SJCRH30 (cell line): ENCODE measurements around the gene TOMM20. TPM values are rescaled to one million over a fixed set of nuclear protein-coding genes. Genes with fewer than 3 reads are reported as not detected.
A peak's percentile ranks its signal among the peaks of the same experiment; 100 is the strongest.
"Not testable (repeated sequence)": the region's sequence is repeated elsewhere in the genome, so short reads cannot be mapped to it uniquely, and the experiment has no call there.

Source experiments
- DNase-seq, 2 experiments: peaks; one replicate each; pipeline ENCODE4 v3.0.0-alpha.2; 2015 to 2020
- H3K27ac ChIP-seq: fragments of 250-450 bp; sonication (Bioruptor Pico); 2 replicates; pipeline ENCODE4 v1.5.1; 2020; ENCODE audit warnings: mild to moderate bottlenecking, moderate library complexity
- H3K27me3 ChIP-seq: fragments of 250-450 bp; sonication (Bioruptor Pico); 2 replicates; pipeline ENCODE4 v1.5.1; 2020; ENCODE audit warnings: mild to moderate bottlenecking, moderate library complexity
- H3K36me3 ChIP-seq: fragments of 250-450 bp; sonication (Bioruptor Pico); 2 replicates; pipeline ENCODE4 v1.5.1; 2020; ENCODE audit warnings: mild to moderate bottlenecking, moderate library complexity
- H3K4me1 ChIP-seq: fragments of 250-450 bp; sonication (Bioruptor Pico); 2 replicates; pipeline ENCODE4 v1.5.1; 2020; ENCODE audit warnings: mild to moderate bottlenecking, moderate library complexity
- H3K4me3 ChIP-seq: fragments of 250-450 bp; sonication (Bioruptor Pico); 2 replicates; pipeline ENCODE4 v1.5.1; 2020; ENCODE audit warnings: mild to moderate bottlenecking, moderate library complexity
- H3K9me3 ChIP-seq: fragments of 250-450 bp; sonication (Bioruptor Pico); replicated peaks from 2 replicates; pipeline ENCODE4 v1.5.1; 2020; ENCODE audit warnings: mild to moderate bottlenecking, moderate library complexity
- total RNA-seq: library from RNA; depleted of rRNA; stranded (reverse); fragments of >200 nt; shearing (Covaris generic); gene quantifications from 2 replicates; pipeline ENCODE4 v1.2.3, GENCODE V29; 2014

TOMM20 gene
- total RNA-seq, 1 experiment from 2014 or later, result 157 TPM

GRCh38 chr1:235101558-235102258 is 26.9 kb downstream of the TOMM20 start:
- Histone ChIP-seq H3K9me3 (no peaks in the 10 kb centered on the region), H3K4me1 (peaks cover 20% of the 10 kb centered on the region), H3K27ac (no peak overlapping the region), H3K27me3 (no peaks in the 10 kb centered on the region), H3K4me3 (no peak overlapping the region), H3K36me3 (peaks cover under 1% of the 10 kb centered on the region; the same call in 1 of the 2 replicates)
- DNase-seq, result no peak

GRCh38 chr1:235100194-235100772 is 28.4 kb downstream of the TOMM20 start:
- DNase-seq, result peak; percentile 77 to 84
- Histone ChIP-seq H3K27ac (no peak overlapping the region), H3K4me1 (peaks cover 20% of the 10 kb centered on the region)

GRCh38 chr1:235098991-235099390 is 29.6 kb downstream of the TOMM20 start:
- H3K4me3 ChIP-seq, result no peak overlapping the region
- H3K9me3 ChIP-seq, result no peaks in the 10 kb centered on the region
- H3K27ac ChIP-seq, result no peak overlapping the region
- H3K36me3 ChIP-seq, result no peaks in the 10 kb centered on the region
- H3K4me1 ChIP-seq, result peaks cover 20% of the 10 kb centered on the region
- no peak for DNase-seq
- no peaks in the 10 kb centered on the region for H3K27me3 ChIP-seq

More at GRCh38 chr1:235100194-235100772, 28.4 kb downstream of the TOMM20 start:
- H3K27me3 ChIP-seq, result no peaks in the 10 kb centered on the region
- H3K36me3 ChIP-seq, result no peaks in the 10 kb centered on the region
- H3K9me3 ChIP-seq, result no peaks in the 10 kb centered on the region
- H3K4me3 ChIP-seq, result no peak overlapping the region

- H3K4me1 ChIP-seq, result peaks cover 20% of the 10 kb centered on the region
- no peaks in the 10 kb centered on the region for H3K9me3 ChIP-seq
- H3K27me3 ChIP-seq, result no peaks in the 10 kb centered on the region
- DNase-seq, result no peak
- no peak overlapping the region for H3K4me3 ChIP-seq
- no peak overlapping the region for H3K27ac ChIP-seq
- no peaks in the 10 kb centered on the region for H3K36me3 ChIP-seq
These were observed 30.1 kb downstream of the TOMM20 start for GRCh38 chr1:235098547-235098946.

GRCh38 chr1:235097501-235097900 is 31.1 kb downstream of the TOMM20 start:
- peaks cover 15% of the 10 kb centered on the region for H3K4me1 ChIP-seq
- not testable (repeated sequence) for DNase-seq, H3K27me3 ChIP-seq, H3K36me3 ChIP-seq, H3K4me3 ChIP-seq, H3K27ac ChIP-seq, H3K9me3 ChIP-seq

- peaks cover 17% of the 10 kb centered on the region for H3K4me1 ChIP-seq
- H3K4me3 ChIP-seq, result no peak overlapping the region
- no peaks in the 10 kb centered on the region for H3K9me3 ChIP-seq
- H3K36me3 ChIP-seq, result no peaks in the 10 kb centered on the region
- no peak overlapping the region for H3K27ac ChIP-seq
- no peak for DNase-seq
- H3K27me3 ChIP-seq, result no peaks in the 10 kb centered on the region
These were observed 32.6 kb downstream of the TOMM20 start for GRCh38 chr1:235095938-235096562.

GRCh38 chr1:235093696-235094592 is 34.7 kb downstream of the TOMM20 start:
- H3K9me3 ChIP-seq, result no peaks in the 10 kb centered on the region
- peak; percentile 73 to 89 for DNase-seq
- H3K27me3 ChIP-seq, result no peaks in the 10 kb centered on the region
- H3K4me1 ChIP-seq, result peaks cover 14% of the 10 kb centered on the region
- no peaks in the 10 kb centered on the region for H3K36me3 ChIP-seq
- H3K27ac ChIP-seq, result no peak overlapping the region
- peak overlapping the region; percentile 51 for H3K4me3 ChIP-seq

- Histone ChIP-seq H3K4me3 (peak overlapping the region; percentile 51), H3K27me3 (no peaks in the 10 kb centered on the region), H3K4me1 (peaks cover 14% of the 10 kb centered on the region), H3K36me3 (no peaks in the 10 kb centered on the region), H3K9me3 (no peaks in the 10 kb centered on the region), H3K27ac (peak overlapping the region; percentile 13; the same call in 1 of the 2 replicates)
- peak; percentile 87 to 93 for DNase-seq
These were observed 35.5 kb downstream of the TOMM20 start for GRCh38 chr1:235093013-235093695.

GRCh38 chr1:235092415-235092814 is 36.2 kb downstream of the TOMM20 start:
- not testable (repeated sequence) for H3K36me3 ChIP-seq, DNase-seq, H3K4me3 ChIP-seq, H3K9me3 ChIP-seq, H3K27ac ChIP-seq, H3K27me3 ChIP-seq
- peaks cover 14% of the 10 kb centered on the region for H3K4me1 ChIP-seq

- peaks cover 14% of the 10 kb centered on the region for H3K4me1 ChIP-seq
- DNase-seq, H3K27me3 ChIP-seq, H3K36me3 ChIP-seq, H3K9me3 ChIP-seq, H3K4me3 ChIP-seq, H3K27ac ChIP-seq: not testable (repeated sequence)
These were observed 36.6 kb downstream of the TOMM20 start for GRCh38 chr1:235092045-235092406.

- not testable (repeated sequence) for H3K27me3 ChIP-seq, H3K4me3 ChIP-seq, H3K36me3 ChIP-seq, H3K9me3 ChIP-seq, DNase-seq
- peaks cover 14% of the 10 kb centered on the region for H3K4me1 ChIP-seq
- H3K27ac ChIP-seq, result peak overlapping the region; percentile 65
These were observed 37.2 kb downstream of the TOMM20 start for GRCh38 chr1:235091319-235092044.

- peak; percentile 85 for DNase-seq
- Histone ChIP-seq H3K27ac (peak overlapping the region; percentile 65), H3K27me3 (no peaks in the 10 kb centered on the region), H3K4me1 (peaks cover 14% of the 10 kb centered on the region), H3K4me3 (peak overlapping the region; percentile 30), H3K36me3 (no peaks in the 10 kb centered on the region), H3K9me3 (no peaks in the 10 kb centered on the region)
These were observed 38.1 kb downstream of the TOMM20 start for GRCh38 chr1:235090406-235091069.

- peaks cover 16% of the 10 kb centered on the region for H3K4me1 ChIP-seq
These were observed 39.7 kb downstream of the TOMM20 start for GRCh38 chr1:235088907-235089306.

More at GRCh38 chr1:235088907-235089306, 39.7 kb downstream of the TOMM20 start:
- Histone ChIP-seq H3K27me3 (no peaks in the 10 kb centered on the region), H3K9me3 (no peaks in the 10 kb centered on the region), H3K4me3 (no peak overlapping the region), H3K36me3 (no peaks in the 10 kb centered on the region), H3K27ac (no peak overlapping the region)
- DNase-seq, result no peak
